ENCODE results near the gene RAD9B.

DNA sequence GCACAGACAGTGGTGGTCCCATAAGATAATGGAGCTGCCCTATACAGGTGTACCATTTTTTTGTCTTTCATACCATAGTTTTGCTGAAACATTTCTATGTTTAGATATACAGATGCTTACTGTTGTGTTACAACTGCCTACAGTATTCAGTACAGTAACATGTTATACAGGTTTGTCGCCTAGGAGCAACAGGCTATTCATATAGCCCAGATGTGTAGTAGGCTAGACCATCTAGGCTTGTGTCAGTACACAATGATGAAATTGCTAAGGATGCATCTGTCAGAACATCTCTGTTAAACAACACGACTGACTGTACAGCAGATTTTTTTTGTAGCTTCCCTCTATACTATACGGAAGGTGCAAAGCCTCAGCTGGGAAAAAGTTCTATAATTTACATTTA, 30.5 kb downstream of the RAD9B start:
- TF ChIP-seq GATA3 (IDR thresholded peaks at IDR 0.05; ENCODE audit: low read depth, low read length) (no peak), GATA2 (IDR thresholded peaks at IDR 0.05; ENCODE audit: low read depth, low read length) (no peak)

Data from SH-SY5Y (cell line).